ENCODE results near the gene KIAA0232. TPM values are rescaled to one million over a fixed set of nuclear protein-coding genes. Genes with fewer than 3 reads are reported as not detected.

KIAA0232 gene
- total and polyA plus RNA-seq, 9 of the 15 experiments (the other 6 are each of a cell fraction or from before 2014, with no cell fraction given), result 3.5 to 17.4 (median 13.0) TPM

DNA sequence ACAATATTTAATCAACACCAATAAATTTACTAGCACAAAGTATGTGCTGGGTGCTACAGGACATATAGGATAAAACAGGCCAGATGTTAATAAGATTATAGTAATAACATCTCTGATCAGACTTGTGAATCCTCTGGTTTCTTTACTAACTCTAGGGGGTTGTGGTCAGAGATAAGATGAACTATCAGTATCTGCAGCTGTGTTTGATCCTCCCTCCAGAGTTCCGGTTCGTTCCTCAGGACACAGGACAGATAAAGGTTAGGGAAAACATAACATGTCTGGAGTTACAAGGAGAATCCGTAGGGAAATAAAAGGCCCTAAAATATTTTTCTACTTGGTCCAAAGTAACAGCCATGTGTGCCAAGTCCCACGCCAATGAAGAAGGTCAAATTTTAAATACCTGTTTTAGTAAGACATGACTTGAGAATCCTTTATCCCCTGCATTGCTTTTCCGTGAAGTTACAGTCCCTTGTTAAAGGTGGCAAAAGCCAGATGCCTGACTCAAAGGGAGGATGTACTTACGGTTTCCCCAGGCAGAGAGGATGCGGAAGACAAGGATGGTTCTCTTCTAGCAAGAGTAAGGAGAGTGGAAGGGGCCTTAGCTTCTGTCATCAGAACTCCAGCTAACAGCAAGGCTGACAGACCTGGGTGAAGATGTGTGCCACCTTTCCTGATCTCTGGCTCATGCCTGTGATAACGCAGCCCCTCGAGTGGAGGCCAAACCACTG lies 44.4 kb downstream of the KIAA0232 start (continued):
- TF ChIP-seq ZNF197 (CRISPR knock-in tag; IDR thresholded peaks at IDR 0.05; ENCODE audit: low read depth) (peak; percentile 65; the same call in 1 of the 2 replicates), ARNT (IDR thresholded peaks at IDR 0.05) (0 out of 4 replicates have a peak, but pooled peaks of 1 of the 2 experiments have one; percentile 20), RAD51 (IDR thresholded peaks at IDR 0.05; ENCODE audit: borderline replicate concordance, low read depth) (no peak), ZNF445 (CRISPR knock-in tag; IDR thresholded peaks at IDR 0.05; ENCODE audit: low read depth) (no peak), TAF1 (IDR thresholded peaks at IDR 0.05; ENCODE audit: control insufficient read depth, extremely low read depth, insufficient read depth, low read length, severe bottlenecking) (no peak), ZNF644 (tag; IDR thresholded peaks at IDR 0.05; ENCODE audit: low read depth) (peak; percentile 79), SETDB1 (IDR thresholded peaks at IDR 0.05; ENCODE audit: low read length) (no peak), ZNF274 (IDR thresholded peaks at IDR 0.05; ENCODE audit: borderline replicate concordance, low read depth, low read length) (no peak), NFIC (IDR thresholded peaks at IDR 0.05) (peak; percentile 65), MIER1 (IDR thresholded peaks at IDR 0.05; ENCODE audit: low read depth) (no peak), ASH1L (IDR thresholded peaks at IDR 0.05; ENCODE audit: borderline replicate concordance, low read depth, partially characterized antibody) (no peak), ZNF224 (CRISPR knock-in tag; IDR thresholded peaks at IDR 0.05) (no peak), RB1 (IDR thresholded peaks at IDR 0.05; ENCODE audit: low read depth) (no peak), GATAD2A (IDR thresholded peaks at IDR 0.05) (0 out of 2 replicates have a peak, but pooled peaks have one; percentile 65), SP2 (IDR thresholded peaks at IDR 0.05; ENCODE audit: extremely low read depth, low read depth, low read length, poor library complexity, severe bottlenecking) (no peak), WHSC1 (IDR thresholded peaks at IDR 0.05; ENCODE audit: low read length) (no peak), ZKSCAN8 (CRISPR knock-in tag; IDR thresholded peaks at IDR 0.05) (no peak), SAFB (IDR thresholded peaks at IDR 0.05; ENCODE audit: borderline replicate concordance, low read depth, low read length) (no peak)
- TF ChIP-seq, protein P1, sequence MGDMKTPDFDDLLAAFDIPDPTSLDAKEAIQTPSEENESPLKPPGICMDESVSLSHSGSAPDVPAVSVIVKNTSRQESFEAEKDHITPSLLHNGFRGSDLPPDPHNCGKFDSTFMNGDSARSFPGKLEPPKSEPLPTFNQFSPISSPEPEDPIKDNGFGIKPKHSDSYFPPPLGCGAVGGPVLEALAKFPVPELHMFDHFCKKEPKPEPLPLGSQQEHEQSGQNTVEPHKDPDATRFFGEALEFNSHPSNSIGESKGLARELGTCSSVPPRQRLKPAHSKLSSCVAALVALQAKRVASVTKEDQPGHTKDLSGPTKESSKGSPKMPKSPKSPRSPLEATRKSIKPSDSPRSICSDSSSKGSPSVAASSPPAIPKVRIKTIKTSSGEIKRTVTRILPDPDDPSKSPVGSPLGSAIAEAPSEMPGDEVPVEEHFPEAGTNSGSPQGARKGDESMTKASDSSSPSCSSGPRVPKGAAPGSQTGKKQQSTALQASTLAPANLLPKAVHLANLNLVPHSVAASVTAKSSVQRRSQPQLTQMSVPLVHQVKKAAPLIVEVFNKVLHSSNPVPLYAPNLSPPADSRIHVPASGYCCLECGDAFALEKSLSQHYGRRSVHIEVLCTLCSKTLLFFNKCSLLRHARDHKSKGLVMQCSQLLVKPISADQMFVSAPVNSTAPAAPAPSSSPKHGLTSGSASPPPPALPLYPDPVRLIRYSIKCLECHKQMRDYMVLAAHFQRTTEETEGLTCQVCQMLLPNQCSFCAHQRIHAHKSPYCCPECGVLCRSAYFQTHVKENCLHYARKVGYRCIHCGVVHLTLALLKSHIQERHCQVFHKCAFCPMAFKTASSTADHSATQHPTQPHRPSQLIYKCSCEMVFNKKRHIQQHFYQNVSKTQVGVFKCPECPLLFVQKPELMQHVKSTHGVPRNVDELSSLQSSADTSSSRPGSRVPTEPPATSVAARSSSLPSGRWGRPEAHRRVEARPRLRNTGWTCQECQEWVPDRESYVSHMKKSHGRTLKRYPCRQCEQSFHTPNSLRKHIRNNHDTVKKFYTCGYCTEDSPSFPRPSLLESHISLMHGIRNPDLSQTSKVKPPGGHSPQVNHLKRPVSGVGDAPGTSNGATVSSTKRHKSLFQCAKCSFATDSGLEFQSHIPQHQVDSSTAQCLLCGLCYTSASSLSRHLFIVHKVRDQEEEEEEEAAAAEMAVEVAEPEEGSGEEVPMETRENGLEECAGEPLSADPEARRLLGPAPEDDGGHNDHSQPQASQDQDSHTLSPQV (IDR thresholded peaks at IDR 0.05), result no peak
- TF ChIP-seq, protein P2, sequence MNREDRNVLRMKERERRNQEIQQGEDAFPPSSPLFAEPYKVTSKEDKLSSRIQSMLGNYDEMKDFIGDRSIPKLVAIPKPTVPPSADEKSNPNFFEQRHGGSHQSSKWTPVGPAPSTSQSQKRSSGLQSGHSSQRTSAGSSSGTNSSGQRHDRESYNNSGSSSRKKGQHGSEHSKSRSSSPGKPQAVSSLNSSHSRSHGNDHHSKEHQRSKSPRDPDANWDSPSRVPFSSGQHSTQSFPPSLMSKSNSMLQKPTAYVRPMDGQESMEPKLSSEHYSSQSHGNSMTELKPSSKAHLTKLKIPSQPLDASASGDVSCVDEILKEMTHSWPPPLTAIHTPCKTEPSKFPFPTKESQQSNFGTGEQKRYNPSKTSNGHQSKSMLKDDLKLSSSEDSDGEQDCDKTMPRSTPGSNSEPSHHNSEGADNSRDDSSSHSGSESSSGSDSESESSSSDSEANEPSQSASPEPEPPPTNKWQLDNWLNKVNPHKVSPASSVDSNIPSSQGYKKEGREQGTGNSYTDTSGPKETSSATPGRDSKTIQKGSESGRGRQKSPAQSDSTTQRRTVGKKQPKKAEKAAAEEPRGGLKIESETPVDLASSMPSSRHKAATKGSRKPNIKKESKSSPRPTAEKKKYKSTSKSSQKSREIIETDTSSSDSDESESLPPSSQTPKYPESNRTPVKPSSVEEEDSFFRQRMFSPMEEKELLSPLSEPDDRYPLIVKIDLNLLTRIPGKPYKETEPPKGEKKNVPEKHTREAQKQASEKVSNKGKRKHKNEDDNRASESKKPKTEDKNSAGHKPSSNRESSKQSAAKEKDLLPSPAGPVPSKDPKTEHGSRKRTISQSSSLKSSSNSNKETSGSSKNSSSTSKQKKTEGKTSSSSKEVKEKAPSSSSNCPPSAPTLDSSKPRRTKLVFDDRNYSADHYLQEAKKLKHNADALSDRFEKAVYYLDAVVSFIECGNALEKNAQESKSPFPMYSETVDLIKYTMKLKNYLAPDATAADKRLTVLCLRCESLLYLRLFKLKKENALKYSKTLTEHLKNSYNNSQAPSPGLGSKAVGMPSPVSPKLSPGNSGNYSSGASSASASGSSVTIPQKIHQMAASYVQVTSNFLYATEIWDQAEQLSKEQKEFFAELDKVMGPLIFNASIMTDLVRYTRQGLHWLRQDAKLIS (CRISPR knock-in tag; IDR thresholded peaks at IDR 0.05), result no peak

Measured in K562 (cell line).